Adrenal gland (tissue), 5 donors: ENCODE data around the gene APBA1.

Source experiments
- POLR2A ChIP-seq, 2 donors: fragments of 450-650 bp; IDR thresholded peaks; one replicate each; pipeline ENCODE4 v1.6.1; 2017; ENCODE audit warnings: antibody characterized with exemption in 2 of 2, mild to moderate bottlenecking in 2 of 2, moderate library complexity in 1 of 2
- TF ChIP-seq, protein P1 (sequence below), 6 experiments: fragments of 450-650 bp in 4 of 6; fragments of 200-600 bp in 2 of 6; sonication (generic) in 1 of 6; IDR thresholded peaks; 1 replicate in 5 of 6; 2 replicates in 1 of 6; pipeline versions ENCODE4 v1.5.1 to v1.8.0; 2016 to 2021; ENCODE audit warnings: antibody characterized with exemption in 6 of 6, mild to moderate bottlenecking in 2 of 6, moderate library complexity in 1 of 6
- donor health status: DM: no; HTN: no; CAD: no.

GRCh38 chr9:69542942-69543704 is 129.0 kb downstream of the APBA1 start:
- TF ChIP-seq, protein P1, sequence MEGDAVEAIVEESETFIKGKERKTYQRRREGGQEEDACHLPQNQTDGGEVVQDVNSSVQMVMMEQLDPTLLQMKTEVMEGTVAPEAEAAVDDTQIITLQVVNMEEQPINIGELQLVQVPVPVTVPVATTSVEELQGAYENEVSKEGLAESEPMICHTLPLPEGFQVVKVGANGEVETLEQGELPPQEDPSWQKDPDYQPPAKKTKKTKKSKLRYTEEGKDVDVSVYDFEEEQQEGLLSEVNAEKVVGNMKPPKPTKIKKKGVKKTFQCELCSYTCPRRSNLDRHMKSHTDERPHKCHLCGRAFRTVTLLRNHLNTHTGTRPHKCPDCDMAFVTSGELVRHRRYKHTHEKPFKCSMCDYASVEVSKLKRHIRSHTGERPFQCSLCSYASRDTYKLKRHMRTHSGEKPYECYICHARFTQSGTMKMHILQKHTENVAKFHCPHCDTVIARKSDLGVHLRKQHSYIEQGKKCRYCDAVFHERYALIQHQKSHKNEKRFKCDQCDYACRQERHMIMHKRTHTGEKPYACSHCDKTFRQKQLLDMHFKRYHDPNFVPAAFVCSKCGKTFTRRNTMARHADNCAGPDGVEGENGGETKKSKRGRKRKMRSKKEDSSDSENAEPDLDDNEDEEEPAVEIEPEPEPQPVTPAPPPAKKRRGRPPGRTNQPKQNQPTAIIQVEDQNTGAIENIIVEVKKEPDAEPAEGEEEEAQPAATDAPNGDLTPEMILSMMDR (IDR thresholded peaks at IDR 0.05), result no peak
- no peak for TF ChIP-seq POLR2A (IDR thresholded peaks at IDR 0.05)
